ENCODE measurements around the gene IL22RA2. TPM values are rescaled to one million over a fixed set of nuclear protein-coding genes. Genes with fewer than 3 reads are reported as not detected.

IL22RA2 gene
- total and polyA plus RNA-seq, 9 of the 15 experiments (the other 6 are each of a cell fraction or from before 2014, with no cell fraction given) = 0.03 TPM; not detected in 8

- TF ChIP-seq RBM14 (IDR thresholded peaks at IDR 0.05; ENCODE audit: borderline replicate concordance, insufficient read depth, low read depth, low read length) = no peak
- peak; percentile 72 for TF ChIP-seq CBFA2T2 (conservative IDR thresholded peaks at IDR 0.05)
- TF ChIP-seq HMBOX1 (IDR thresholded peaks at IDR 0.05) = no peak
- no peak for TF ChIP-seq SP2 (IDR thresholded peaks at IDR 0.05; ENCODE audit: extremely low read depth, low read depth, low read length, poor library complexity, severe bottlenecking)
- no peak for TF ChIP-seq ESRRA (IDR thresholded peaks at IDR 0.05; ENCODE audit: borderline replicate concordance, low read depth)
- no peak for TF ChIP-seq ASH1L (IDR thresholded peaks at IDR 0.05; ENCODE audit: borderline replicate concordance, low read depth, partially characterized antibody)
- no peak for TF ChIP-seq ZNF436 (CRISPR knock-in tag; IDR thresholded peaks at IDR 0.05)
- TF ChIP-seq ZBTB8A (IDR thresholded peaks at IDR 0.05; ENCODE audit: partially characterized antibody) = no peak
- no peak for TF ChIP-seq XRCC3 (IDR thresholded peaks at IDR 0.05)
- TF ChIP-seq ZNF124 (CRISPR knock-in tag; IDR thresholded peaks at IDR 0.05) = no peak
- TF ChIP-seq MEF2D (tag; conservative IDR thresholded peaks at IDR 0.05; ENCODE audit: low read depth) = peak; percentile 73; the same call in 1 of the 2 replicates
- TF ChIP-seq CREB3L1 (IDR thresholded peaks at IDR 0.05; ENCODE audit: borderline replicate concordance, low read depth) = no peak
- peak; percentile 49 for TF ChIP-seq ZNF398 (CRISPR knock-in tag; IDR thresholded peaks at IDR 0.05)
- TF ChIP-seq NKRF (IDR thresholded peaks at IDR 0.05; ENCODE audit: borderline replicate concordance) = no peak
- no peak for TF ChIP-seq DLX4 (CRISPR knock-in tag; IDR thresholded peaks at IDR 0.05)
- no peak for TF ChIP-seq MED1 (CRISPR knock-in tag; IDR thresholded peaks at IDR 0.05; ENCODE audit: borderline replicate concordance)
- TF ChIP-seq RBM39 (optimal IDR thresholded peaks at IDR 0.05; ENCODE audit: low read depth, low read length) = no peak
- TF ChIP-seq ZNF639 (CRISPR knock-in tag; conservative IDR thresholded peaks at IDR 0.05 in 1 of 2, IDR thresholded peaks at IDR 0.05 in 1 of 2) = peak in 1 of 2 experiments; percentile 76; a peak in 2 of 4 replicates
Measured at GRCh38 chr6:137170266-137171052, 3.0 kb downstream of the IL22RA2 start (continued).

Measured in K562 (cell line).